ENCODE measurements around the gene NFAM1.

The NFAM1 gene

DNA sequence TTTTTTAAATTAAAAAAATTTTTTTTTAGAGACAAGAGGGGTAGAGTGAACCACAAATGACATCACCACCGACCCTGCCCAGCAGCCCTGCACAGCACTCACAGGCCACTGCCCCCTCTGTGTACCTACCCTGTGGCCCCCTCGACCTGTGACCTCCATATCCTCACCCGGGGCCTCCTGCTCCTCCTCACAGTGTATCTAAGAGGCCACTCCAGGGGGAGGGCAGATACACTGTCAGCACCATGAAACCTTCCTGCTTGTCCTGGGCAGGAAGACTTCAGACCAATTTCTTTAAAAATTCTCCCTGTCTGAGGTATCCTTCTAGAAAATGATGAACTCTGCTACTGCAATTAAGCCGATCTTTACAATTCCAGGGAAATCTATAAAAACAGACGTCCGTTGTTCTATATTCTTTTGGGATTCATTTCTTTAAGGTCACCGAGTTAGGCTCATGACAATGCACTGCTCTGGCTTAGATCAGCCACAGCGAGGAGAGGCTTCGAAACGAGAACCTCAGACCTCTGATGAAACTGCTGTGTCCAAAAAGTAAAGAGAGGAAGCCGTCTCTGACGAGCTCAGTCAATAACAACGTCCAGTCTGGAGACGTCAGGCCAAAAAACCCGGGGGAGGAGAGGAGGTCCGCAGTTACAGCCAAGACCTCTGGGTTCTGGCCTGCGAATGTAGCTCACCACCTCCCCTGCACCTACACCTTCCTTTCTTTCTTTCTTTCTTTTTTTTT, 17.5 kb downstream of the NFAM1 start:
- no peak for DNase-seq

GRCh38 chr22:42414021-42414420, 18.2 kb downstream of the NFAM1 start:
- DNase-seq: no peak

- no peak for DNase-seq
These were observed 19.4 kb downstream of the NFAM1 start for GRCh38 chr22:42412744-42413333.

DNA sequence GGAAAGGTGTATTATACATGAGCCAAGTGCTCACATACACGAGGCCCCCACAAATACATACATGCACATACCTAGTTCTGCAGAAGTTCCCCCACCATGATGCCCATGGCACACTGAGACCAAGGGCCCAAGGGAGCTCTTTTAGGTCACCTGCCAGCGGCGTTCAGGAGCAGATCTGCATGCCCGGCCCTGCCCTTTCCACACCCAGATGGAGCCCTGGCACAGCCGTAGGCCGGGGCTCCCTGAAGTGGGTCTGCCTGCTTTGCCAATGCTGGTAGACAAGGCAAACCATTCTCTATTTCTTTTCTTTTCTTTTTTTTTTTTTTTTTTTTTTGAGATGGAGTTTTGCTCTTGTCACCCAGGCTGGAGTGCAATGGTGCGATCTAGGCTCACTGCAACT, 21.5 kb downstream of the NFAM1 start:
- no peak for DNase-seq

DNA sequence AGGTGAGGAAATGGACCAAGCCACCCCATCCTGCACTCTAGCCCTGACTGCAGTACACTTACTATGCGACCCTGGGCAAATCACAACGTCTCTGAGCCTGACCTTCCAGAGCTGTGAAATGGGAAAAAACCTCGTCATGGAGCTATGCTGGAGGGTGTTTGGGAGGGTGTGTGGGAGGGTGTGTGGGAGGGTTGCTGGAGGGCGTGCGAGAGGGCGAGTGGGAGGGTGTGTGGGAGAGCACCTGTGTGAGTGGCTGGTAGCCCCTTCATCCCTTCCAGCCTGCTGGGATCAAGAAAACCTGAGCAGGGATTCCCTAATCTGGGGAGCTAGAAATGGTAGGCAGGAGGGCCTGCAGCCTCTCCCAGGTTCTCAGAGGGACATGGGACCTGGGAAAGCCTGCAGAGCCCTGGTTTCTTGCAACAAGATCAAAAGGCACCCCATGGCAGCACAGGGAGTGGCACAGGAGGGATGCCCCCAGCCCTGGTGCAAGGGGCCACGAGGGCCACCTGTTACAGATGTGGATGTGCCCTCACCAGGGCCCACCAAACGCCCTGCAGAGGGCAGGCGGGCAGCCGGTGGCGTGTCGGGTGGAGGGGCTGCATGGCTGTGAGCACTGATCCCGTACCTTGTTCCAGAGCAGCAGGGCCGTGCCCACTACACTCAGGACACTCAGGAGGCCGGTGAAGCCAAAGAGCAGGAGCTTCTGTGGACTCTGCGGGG, 23.2 kb downstream of the NFAM1 start:
- DNase-seq: no peak

GRCh38 chr22:42408276-42408675, 23.9 kb downstream of the NFAM1 start:
- DNase-seq: no peak

DNA sequence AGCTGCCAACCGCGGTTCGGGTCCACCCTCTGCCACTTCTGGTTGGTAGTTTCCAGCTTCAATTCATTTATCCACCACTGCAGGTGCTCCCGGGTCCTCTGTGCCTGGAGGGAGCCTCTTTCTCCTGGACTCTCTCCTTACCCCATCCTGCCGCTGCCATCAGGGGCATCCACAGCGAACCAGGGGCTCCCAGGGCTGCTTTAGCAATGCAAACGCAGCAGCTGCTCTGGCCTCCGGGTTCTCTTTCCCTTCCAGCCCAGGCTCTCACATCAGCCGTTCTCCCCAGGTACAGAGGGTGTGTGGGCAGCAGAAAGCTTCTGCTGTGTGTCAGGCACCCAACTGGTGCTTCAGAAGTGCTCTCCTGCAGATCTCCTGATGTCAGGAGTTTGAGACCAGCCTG, 27.9 kb downstream of the NFAM1 start:
- DNase-seq: no peak

- DNase-seq: no peak
These were observed 30.5 kb downstream of the NFAM1 start for GRCh38 chr22:42401535-42402334.

GRCh38 chr22:42400811-42401534, 31.2 kb downstream of the NFAM1 start:
- DNase-seq: no peak

DNA sequence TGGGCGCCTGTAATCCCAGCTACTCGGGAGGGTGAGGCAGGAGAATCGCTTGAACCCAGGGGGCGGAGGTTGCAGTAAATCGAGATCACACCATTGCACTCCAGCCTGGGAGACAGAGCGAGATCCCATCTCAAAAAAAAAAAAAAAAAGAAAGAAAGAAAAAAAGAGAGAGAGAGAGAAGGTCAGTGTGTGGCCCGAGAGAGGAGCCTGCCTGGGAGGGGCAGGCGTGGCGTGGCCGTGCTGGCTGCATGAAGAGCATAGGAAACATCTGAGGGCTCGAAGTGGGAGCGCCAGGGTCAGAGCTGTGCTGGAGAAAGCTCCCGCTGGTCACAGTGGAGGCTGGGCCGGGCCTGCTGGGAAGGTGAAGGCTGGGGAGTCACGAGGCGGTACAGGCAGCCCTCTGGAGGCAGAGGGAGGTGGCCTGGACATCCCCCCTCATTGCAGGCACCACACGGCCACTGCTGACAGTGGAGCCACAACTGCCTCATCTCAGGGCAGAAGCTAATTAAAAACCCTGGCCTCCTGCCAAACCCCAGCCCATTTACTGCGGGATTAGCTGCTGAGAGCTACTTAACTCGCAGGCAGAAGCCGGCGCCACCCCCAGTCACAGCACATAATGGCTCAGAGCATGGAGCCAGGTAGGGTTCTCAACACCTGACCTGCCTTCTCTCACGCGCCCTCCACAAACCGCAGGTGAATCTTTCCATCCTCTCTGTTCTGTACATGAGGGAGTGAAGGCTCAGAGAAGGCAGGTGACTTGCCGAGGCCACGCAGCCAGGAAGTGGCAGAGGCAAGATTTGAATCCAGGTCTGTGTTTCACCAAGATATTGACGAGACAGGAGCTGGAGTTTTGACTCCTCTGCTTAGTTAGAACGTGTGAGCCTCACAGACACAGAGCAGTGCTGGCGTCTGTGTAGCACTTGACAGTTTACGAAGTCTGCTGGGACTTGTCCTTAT, 32.6 kb downstream of the NFAM1 start:
- DNase-seq: no peak

DNA sequence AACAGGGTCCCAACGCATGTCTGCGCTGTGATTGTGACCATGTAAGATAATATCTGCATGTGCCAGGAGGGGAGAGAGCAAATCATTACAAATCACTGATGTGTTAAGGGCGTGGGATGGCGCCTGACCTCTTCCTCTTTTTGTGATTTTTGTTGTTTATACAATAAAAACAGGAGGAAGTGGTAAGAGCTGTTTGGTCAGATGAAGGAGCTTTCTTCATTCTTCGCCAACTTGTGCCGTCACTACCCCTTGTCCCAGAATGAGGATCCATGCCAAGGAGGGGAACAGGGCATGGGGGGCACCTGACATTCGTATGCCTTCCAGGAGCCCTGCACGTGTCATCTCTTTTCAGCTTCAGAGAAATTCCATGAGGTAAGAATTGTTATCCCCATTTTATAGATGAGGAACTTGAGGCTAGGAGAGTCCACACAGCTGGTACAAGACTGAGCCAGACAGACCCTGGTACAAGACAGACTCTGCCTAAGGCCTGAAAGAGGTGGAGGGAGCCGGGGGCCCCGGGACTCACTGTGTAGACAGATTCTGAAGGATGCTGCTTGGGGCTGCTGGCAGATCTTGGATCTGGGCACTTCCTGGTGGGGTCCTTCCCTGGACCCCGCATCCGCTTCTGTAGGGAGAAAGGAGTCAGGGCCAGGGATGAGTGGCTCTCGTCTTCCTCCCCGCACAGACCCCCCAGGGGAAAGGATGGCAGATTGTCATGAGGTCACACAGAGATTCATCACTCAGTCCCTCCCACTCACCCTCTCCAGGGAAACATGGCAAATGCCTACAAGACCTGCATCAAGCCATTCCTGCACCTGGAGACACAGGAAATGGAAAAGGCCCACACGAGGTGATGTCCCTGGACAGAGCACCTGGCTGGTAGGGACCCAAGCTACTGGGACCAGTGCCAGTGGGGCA, 34.6 kb downstream of the NFAM1 start:
- no peak for DNase-seq

DNA sequence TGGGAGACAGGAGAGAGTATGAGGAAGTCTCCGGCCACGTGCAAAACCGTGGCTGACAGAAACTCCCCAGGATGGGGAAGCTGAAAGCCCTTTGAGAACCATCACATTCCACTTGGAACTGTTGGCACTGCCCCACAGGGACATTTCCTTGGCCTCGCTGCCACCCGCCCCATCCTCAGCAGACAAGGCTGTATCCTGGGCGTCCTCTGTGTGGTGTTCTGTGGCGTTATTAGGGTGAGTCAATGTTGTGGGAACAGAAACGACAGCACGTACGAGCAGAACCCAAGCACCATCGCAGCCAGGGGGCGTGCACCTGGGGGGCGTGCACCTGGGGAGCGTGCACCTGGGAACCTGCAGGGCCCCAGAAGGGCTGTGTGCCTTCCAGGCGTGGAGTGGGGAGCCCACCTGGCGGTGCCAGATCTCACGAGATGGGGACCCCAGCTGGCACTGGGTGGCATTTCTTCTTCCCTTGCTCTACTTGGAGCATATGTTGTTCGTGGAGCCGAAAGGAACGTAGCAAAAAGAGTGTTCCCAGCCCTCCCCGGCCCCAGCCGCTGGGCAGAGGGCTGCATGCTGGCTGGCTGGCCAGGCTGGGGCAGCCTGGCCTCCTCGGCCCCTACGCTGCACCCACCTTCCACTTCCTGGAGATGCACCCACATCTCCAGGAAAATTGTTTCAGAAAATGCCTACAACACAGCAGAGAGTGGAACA, 35.4 kb downstream of the NFAM1 start:
- no peak for DNase-seq

GRCh38 chr22:42389143-42389542, 43.1 kb downstream of the NFAM1 start:
- no peak for DNase-seq

DNA sequence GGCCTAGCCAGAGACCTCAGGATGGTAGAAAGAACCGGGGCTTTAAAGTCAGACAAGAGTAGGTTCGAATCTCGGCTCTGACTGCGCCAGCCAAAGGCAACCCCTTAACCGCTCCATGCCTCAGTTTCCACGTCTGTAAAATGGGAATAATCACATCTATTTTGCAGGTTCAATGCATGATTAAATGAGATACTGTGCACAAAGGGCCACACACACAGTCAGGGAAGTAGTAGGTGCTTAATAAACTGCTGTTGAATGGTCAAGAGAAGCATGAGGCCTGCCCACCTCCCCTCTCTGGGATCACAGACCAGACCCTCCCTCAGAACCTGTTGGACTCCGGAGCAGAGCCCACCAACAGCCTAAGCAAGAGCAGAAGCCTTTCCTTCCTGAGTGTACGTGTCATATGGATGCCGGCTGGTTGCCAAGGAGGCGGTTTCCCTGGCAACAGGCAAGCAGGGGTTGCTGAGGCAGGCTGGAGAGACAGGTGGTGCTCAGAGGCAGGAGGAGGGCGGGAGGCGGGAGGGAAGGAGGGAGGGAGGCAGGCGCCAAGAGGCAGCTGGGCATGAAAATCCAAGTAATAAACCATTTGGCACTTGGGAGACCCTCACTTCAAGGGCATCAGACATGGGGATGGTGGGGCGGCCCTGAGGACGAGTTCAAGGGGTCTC, 43.9 kb downstream of the NFAM1 start:
- no peak for DNase-seq

- DNase-seq: no peak
These were observed 44.6 kb downstream of the NFAM1 start for GRCh38 chr22:42387631-42388030.

DNA sequence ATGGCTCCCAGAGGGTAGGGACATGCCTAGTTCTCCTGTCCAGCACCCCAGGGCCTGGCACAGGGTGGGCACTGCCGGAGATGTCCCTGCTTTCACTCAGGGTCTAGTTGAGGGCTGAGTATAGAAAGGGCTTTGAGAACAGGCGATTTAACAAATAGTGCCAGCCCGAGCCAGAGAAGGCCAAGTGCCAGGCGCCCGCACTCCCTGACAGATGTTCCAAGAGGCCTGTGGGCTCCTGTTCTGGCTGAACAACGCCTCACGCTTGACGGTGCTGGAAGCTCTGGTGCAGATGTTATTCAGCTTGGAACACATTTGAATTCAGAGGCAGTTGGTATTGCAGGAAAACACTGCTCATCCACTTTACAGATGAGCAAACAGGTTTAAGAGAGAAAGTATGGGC, 46.5 kb downstream of the NFAM1 start:
- DNase-seq: no peak

DNA sequence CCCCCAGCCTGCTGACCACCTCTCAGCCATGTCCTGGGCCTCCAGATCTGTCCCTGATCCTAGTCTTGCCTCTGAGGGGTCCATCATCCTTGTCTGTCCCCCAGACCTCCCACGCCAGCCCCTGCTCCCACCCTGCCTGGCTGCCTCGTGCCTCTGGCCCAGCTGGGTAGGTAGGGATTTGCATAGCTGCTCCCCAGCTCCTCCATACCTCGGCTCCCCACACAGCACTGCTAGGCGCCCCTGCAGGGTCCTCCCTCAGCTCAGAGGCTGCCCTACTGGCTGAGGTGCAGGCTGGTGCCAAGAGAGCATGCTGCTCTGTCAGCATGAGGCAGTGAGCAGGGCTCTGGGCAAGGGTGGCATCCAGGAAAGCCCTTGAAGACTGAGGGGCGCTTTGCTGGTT, 47.7 kb downstream of the NFAM1 start:
- no peak for DNase-seq

GRCh38 chr22:42383851-42384417, 48.3 kb downstream of the NFAM1 start:
- no peak for DNase-seq

- no peak for DNase-seq
These were observed 48.9 kb downstream of the NFAM1 start for GRCh38 chr22:42383287-42383686.
